Activated CD4-positive, alpha-beta T cell treated with anti-CD3 and anti-CD28 coated beads, Interleukin-2, amount 10 ng/mL, durations not matched to agents 24 days and 14 days (primary cell): Measurements from ENCODE around the gene SAP130. TPM values are rescaled to one million over a fixed set of nuclear protein-coding genes. Genes with fewer than 3 reads are reported as not detected.

Experiments
- DNase-seq: peaks from one replicate; pipeline ENCODE4 v3.0.0; 2022
- H3K27ac Mint-ChIP-seq: one replicate; pipeline ENCODE4 v1.8.0; 2022; ENCODE audit warnings: mild to moderate bottlenecking, mixed read lengths
- H3K27me3 Mint-ChIP-seq: one replicate; pipeline ENCODE4 v1.8.0; 2022; ENCODE audit warnings: mixed read lengths
- H3K36me3 Mint-ChIP-seq: one replicate; pipeline ENCODE4 v1.8.0; 2022; ENCODE audit warnings: low read depth, mild to moderate bottlenecking, mixed read lengths
- H3K4me1 Mint-ChIP-seq: one replicate; pipeline ENCODE4 v1.8.0; 2021; ENCODE audit warnings: mixed read lengths
- H3K4me3 Mint-ChIP-seq: one replicate; pipeline ENCODE4 v1.8.0; 2022; ENCODE audit warnings: mild to moderate bottlenecking, moderate library complexity, mixed read lengths
- H3K9me3 Mint-ChIP-seq: one replicate; pipeline ENCODE4 v1.8.0; 2021; ENCODE audit warnings: mixed read lengths
- intact Hi-C: fragments of 100-400 bp; cut with micrococcal nuclease; formaldehyde crosslinking; loops from one replicate; pipeline ENCODE4 v1.15.1; 2023
- total RNA-seq: library from RNA; stranded (reverse); gene quantifications from 2 replicates; pipeline ENCODE4 v1.2.3, GENCODE V29; 2022

The SAP130 gene
- total RNA-seq, 1 donor from 2014 or later, result 29.8 TPM

DNA sequence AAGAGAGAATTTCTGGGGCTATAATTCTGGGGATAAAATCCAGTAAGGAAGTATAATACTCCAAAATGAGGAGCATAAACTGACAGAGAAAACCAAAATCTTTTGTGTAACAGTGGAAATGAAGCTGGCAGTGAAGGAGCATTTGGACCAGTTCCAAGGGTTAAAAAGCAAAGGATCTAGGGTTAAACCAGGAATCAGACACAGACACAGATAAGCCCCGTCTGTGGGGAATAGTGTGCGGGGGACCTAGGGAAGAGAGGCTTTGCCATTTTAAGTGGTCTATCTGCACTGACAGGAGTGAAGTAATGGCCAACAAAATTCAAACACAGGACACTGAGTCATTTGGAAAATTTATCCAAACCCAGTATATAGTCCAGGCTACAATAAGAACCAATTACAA lies 23.4 kb downstream of the SAP130 start:
- H3K36me3 Mint-ChIP-seq, result peaks cover 57% of the 10 kb centered on the region
- H3K9me3 Mint-ChIP-seq, result no peaks in the 10 kb centered on the region
- H3K4me1 Mint-ChIP-seq, result no peaks in the 10 kb centered on the region
- no peak overlapping the region for H3K4me3 Mint-ChIP-seq
- no peak overlapping the region for H3K27ac Mint-ChIP-seq
- no peak for DNase-seq
- intact Hi-C loops, result no loop called here
- H3K27me3 Mint-ChIP-seq, result no peaks in the 10 kb centered on the region

DNA sequence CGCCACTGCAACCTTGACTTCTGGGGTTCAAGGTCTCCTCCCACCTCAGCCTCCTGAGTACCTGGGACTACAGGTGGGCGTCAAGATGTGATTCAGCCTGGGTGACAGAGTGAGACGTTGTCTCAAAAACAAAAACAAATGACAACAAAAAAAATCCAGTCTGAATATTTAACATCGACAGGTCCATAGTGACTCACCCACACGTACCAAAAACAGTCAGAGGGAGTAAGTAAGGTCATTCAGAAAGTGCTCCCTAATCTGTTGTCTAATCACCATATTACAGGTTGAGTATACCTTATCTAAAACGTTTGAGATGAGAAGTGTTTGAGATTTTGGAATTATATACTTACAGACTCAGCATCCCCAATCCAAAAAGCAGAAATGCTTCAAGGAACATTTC lies 24.4 kb downstream of the SAP130 start:
- no peak for DNase-seq
- no peak overlapping the region for H3K27ac Mint-ChIP-seq
- H3K9me3 Mint-ChIP-seq, result no peaks in the 10 kb centered on the region
- H3K4me1 Mint-ChIP-seq, result no peaks in the 10 kb centered on the region
- intact Hi-C loops, result no loop called here
- peaks cover 55% of the 10 kb centered on the region for H3K36me3 Mint-ChIP-seq
- no peaks in the 10 kb centered on the region for H3K27me3 Mint-ChIP-seq
- H3K4me3 Mint-ChIP-seq, result no peak overlapping the region

DNA sequence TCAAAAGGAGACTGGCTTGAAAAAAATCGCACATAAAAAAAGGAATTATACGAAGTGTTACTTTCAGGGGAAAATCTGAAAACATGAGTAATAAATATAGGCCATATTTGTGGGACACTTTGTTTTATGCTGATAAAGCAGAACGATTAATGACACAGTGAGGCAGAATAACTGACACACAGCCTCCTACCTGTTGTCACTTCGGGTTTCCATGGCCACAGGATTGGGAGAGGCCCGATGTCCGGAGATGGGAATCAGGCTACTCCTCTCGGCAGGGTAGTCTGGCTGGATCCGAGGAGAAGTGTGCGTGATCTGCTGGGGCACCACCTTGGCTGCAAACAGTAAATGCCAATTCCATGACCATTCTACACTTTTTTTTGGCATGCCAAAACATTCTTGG lies 31.7 kb downstream of the SAP130 start:
- Mint-ChIP-seq H3K4me1 (no peaks in the 10 kb centered on the region), H3K36me3 (peaks cover 50% of the 10 kb centered on the region), H3K4me3 (no peak overlapping the region), H3K9me3 (no peaks in the 10 kb centered on the region), H3K27ac (no peak overlapping the region), H3K27me3 (no peaks in the 10 kb centered on the region)
- intact Hi-C loops, result no loop called here
- DNase-seq, result no peak

DNA sequence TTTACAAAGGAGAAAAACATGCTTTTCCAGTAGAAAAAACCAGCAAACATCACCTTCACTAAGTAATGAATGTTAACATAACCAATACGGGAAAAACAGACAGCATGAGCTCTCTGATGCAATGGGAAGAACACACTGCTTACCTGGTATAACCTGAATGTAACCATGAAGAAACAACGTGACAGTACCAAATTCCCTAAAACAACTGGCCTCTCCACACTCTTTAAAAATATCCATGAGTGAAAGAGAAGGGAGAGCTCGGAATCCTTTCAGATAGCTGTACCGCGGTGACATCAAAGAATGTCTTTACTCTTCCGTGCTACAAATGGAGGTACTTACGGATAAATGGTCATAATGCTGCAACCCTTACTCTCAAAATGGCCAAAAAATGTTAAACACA lies 32.1 kb downstream of the SAP130 start:
- Mint-ChIP-seq H3K36me3 (peaks cover 50% of the 10 kb centered on the region), H3K4me1 (no peaks in the 10 kb centered on the region), H3K27ac (no peak overlapping the region), H3K4me3 (no peak overlapping the region), H3K27me3 (no peaks in the 10 kb centered on the region), H3K9me3 (no peaks in the 10 kb centered on the region)
- intact Hi-C loops, result no loop called here
- DNase-seq, result no peak

DNA sequence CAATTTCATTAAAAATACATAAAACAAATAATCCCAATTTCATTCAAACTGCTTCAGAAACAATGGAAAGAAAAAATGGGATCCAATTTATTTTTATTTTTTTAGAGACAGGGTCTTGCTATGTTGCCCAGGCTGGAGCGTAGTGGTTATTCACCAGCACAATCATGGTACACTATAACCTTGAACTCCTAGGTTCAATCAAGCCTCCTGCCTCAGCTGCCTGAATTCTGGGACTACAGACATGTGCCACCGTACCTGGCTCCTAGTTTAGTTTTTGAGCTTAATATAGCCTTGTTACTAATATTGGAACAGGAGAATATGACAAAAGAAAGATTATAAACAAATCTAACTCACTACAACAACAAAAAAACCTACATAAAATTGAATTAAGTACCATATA lies 34.2 kb downstream of the SAP130 start:
- H3K9me3 Mint-ChIP-seq, result no peaks in the 10 kb centered on the region
- peaks cover 44% of the 10 kb centered on the region for H3K36me3 Mint-ChIP-seq
- H3K27me3 Mint-ChIP-seq, result no peaks in the 10 kb centered on the region
- no peak for DNase-seq
- H3K4me1 Mint-ChIP-seq, result no peaks in the 10 kb centered on the region
- intact Hi-C loops, result no loop called here
- H3K4me3 Mint-ChIP-seq, result no peak overlapping the region
- H3K27ac Mint-ChIP-seq, result no peak overlapping the region

DNA sequence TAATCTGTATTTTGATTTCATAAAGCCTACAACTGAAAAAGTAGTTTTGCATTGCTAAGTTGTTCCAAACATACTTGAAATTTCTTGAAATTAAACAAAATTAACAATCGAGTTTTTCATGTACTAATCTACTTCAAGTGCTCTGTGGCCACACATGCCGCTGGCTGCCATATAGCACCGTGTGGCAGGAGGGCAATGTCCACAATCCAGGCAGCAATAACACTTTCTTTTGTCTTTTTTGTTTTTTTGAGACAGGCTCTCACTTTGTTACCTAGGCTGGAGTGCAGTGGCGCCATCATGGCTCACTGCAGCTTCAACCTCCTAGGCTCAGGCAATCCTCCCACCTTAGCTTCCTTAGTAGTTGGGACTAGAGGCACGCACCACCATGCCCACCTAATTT lies 36.1 kb downstream of the SAP130 start:
- no peak for DNase-seq

DNA sequence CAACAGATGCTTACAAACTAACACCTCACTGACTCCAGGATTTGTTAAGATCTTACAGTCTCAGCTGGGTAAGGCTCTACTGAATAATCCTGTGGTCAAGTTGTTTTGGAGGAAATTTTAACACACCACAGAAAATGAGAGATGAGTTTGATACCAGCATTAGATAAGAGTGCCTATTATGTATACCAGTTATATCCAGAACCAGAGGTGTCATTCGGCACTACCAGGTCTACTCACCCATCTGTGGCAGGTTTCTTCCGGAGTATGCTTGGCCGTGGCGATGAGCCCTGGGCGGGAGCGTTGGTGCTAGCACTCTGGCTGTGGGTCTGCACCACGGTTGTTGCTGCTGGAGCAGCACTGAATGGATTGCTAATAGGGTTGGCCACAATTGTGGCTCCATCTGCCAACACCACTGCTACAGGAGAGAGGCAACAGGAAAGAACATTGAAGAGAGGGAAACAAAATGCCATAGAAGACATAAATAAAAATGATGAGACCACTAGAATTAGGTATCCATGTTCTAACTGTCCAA lies 41.2 kb downstream of the SAP130 start:
- Mint-ChIP-seq H3K9me3 (no peaks in the 10 kb centered on the region), H3K4me1 (no peaks in the 10 kb centered on the region), H3K27ac (no peak overlapping the region), H3K4me3 (no peak overlapping the region), H3K36me3 (peaks cover 52% of the 10 kb centered on the region), H3K27me3 (no peaks in the 10 kb centered on the region)
- intact Hi-C loops, result no loop called here
- DNase-seq, result no peak

More for the DNA sequence above, 36.1 kb downstream of the SAP130 start:
- H3K36me3 Mint-ChIP-seq, result peaks cover 40% of the 10 kb centered on the region
- H3K27ac Mint-ChIP-seq, result no peak overlapping the region
- no peaks in the 10 kb centered on the region for H3K27me3 Mint-ChIP-seq
- intact Hi-C loops, result no loop called here
- H3K4me1 Mint-ChIP-seq, result no peaks in the 10 kb centered on the region
- H3K9me3 Mint-ChIP-seq, result no peaks in the 10 kb centered on the region
- H3K4me3 Mint-ChIP-seq, result no peak overlapping the region

DNA sequence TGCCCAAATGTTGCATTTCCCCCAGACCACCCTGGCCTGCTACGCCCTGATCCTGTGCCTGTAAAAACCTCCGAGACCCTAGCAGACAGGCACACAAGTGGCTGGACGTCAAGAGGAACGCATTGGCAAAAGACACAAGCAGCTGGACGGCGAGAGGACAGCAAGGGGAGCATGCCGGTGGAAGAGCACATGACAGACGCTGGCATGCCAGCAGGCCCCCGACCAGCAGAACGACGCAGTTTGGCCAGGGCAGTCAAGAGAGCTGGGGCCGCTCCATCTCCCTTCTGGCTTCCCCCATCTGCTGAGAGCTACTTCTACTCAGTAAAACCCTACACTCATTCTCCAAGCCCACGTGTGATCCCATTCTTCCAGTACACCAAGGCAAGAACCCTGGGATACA lies 42.1 kb downstream of the SAP130 start:
- H3K36me3 Mint-ChIP-seq, result peaks cover 51% of the 10 kb centered on the region
- DNase-seq, result no peak
- no peaks in the 10 kb centered on the region for H3K9me3 Mint-ChIP-seq
- no peak overlapping the region for H3K27ac Mint-ChIP-seq
- no peaks in the 10 kb centered on the region for H3K27me3 Mint-ChIP-seq
- intact Hi-C loops, result no loop called here
- no peaks in the 10 kb centered on the region for H3K4me1 Mint-ChIP-seq
- H3K4me3 Mint-ChIP-seq, result no peak overlapping the region

DNA sequence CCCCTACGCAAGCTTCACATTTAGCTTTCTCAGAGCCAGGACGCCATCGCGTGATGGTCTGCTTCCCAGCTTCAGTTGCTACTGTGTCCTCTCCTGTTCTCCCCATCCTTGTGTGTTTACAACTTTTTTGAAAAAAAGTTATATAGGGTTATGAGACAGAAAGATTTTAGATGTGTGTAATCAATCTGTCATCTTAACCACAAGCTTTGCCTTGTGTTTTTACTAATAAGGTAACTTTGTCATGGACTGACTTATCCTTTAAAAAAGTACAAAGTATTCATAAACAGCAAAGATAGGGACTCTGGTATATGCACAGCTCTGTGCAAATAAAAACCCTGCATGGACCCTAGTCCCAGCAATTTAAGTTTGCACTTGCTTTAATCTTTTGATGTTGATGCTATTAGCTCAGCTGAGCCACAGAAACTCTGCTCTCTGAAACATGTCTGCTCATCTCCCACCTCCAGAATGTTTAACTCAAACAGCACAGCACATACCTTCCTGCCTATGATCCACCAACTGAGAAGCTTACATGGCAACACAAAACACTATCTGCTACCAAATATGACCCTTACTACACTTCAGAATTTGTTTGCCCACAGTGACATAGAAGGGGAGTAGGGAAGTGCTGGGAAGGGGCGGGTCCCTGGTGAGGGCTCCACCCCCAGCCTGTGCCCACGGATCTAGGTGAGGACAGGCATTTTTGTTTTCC lies 42.7 kb downstream of the SAP130 start:
- no peak for DNase-seq
- no peak overlapping the region for H3K27ac Mint-ChIP-seq
- no peaks in the 10 kb centered on the region for H3K27me3 Mint-ChIP-seq
- H3K4me3 Mint-ChIP-seq, result no peak overlapping the region
- H3K9me3 Mint-ChIP-seq, result no peaks in the 10 kb centered on the region
- no peaks in the 10 kb centered on the region for H3K4me1 Mint-ChIP-seq
- intact Hi-C loops, result no loop called here
- H3K36me3 Mint-ChIP-seq, result peaks cover 53% of the 10 kb centered on the region

DNA sequence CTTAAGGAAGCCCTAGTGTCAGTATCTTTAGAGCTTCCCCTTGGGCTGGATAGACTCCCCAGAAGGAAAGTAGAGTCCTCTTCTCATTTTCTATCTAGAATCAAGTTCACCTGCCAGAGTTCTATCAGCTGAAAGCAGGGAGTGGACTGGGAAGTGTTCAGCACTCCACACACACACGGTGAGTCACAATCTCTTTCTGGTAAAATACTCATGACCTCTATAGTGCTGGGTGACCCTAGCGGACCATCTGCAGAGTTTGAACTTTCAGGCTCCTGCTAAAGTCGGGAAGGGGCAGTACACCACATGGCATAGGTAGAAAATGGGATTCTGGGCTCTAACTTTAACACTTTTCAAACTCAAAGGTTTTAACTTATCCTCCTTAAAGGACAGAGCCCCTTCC lies 43.3 kb downstream of the SAP130 start:
- no peaks in the 10 kb centered on the region for H3K27me3 Mint-ChIP-seq
- peaks cover 52% of the 10 kb centered on the region for H3K36me3 Mint-ChIP-seq
- no peaks in the 10 kb centered on the region for H3K9me3 Mint-ChIP-seq
- no peak for DNase-seq
- no peak overlapping the region for H3K4me3 Mint-ChIP-seq
- H3K27ac Mint-ChIP-seq, result no peak overlapping the region
- H3K4me1 Mint-ChIP-seq, result no peaks in the 10 kb centered on the region
- intact Hi-C loops, result no loop called here

DNA sequence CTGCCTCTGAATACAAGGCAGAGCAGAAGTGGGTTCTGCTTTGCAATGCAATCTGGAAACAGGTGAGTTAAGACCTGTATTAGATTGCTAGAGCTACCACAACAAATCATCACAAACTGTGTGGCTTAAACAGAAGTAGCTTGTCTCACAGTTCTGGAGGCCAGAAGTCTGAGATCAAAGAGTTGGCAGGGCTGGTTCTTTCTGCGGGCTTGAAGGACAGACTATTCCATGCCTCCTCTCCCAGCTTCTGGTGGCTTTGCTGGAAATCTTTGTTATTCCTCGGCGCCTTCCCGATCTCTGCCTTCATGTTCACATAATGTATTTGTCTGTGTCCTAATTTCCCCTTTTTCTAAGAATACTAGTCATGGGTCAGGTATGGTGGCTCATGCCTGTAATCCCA lies 58.4 kb downstream of the SAP130 start:
- Mint-ChIP-seq H3K36me3 (peaks cover 47% of the 10 kb centered on the region), H3K27ac (no peak overlapping the region)

DNA sequence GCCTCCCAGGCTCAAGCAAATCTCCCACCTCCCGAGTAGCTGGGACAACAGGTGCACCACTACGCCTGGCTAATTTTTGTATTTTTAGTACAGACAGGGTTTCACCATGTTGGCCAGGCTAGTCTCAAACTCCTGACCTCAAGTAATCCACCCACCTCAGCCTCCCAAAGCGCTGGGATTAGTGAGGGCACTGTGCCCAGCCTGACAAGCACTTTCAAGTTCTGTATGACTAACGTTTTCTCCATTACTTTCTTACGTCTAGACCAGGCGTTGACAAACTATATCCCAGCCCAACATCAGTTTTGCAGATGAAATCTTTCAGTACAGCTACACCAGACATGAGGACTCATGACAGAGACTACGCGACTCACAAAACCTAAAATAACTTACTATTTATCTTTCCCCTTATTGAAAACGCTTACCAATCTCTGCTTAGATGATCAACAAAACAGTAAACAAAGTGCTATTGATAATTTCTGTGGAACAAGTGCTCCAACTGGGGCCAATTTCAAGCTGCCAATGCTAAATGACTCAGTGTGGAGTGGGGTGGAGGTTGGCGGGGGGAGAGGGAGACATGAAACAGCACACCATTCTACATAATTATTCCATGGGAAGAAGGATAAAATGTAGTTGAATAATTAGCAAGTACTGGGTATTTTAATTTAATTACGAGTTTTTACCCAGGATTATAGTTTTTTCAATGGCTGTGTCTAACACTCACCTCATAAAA lies 59.1 kb downstream of the SAP130 start:
- intact Hi-C loops, result no loop called here
- no peaks in the 10 kb centered on the region for H3K27me3 Mint-ChIP-seq
- H3K9me3 Mint-ChIP-seq, result no peaks in the 10 kb centered on the region
- H3K4me1 Mint-ChIP-seq, result peaks cover 2% of the 10 kb centered on the region
- H3K27ac Mint-ChIP-seq, result no peak overlapping the region
- DNase-seq, result no peak
- H3K4me3 Mint-ChIP-seq, result no peak overlapping the region
- peaks cover 44% of the 10 kb centered on the region for H3K36me3 Mint-ChIP-seq

More for the DNA sequence above, 58.4 kb downstream of the SAP130 start:
- DNase-seq, result no peak
- intact Hi-C loops, result no loop called here
- Mint-ChIP-seq H3K4me3 (no peak overlapping the region), H3K9me3 (no peaks in the 10 kb centered on the region), H3K27me3 (no peaks in the 10 kb centered on the region), H3K4me1 (peaks cover 2% of the 10 kb centered on the region)

DNA sequence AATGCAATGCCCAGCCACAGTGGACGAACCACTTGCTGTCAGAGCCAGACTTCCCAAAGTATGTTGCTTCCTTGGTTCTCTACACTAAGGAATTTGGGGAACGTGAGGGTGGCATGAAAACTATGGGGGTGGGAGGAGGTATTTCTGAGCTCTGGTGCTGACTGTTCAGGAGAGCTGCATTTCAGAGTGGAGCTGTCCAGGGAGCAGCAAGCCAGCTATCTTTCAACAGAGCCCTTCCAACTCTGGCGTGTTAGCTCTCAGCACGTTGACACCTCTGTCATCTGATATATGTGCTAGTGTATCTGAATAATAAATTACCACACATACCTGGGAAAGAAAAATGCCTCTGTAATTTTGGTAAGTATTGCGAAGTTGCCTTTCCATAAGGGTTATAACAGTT lies 66.1 kb downstream of the SAP130 start:
- Mint-ChIP-seq H3K27ac (no peak overlapping the region), H3K36me3 (peaks cover 39% of the 10 kb centered on the region), H3K9me3 (no peaks in the 10 kb centered on the region), H3K4me3 (no peak overlapping the region), H3K27me3 (no peaks in the 10 kb centered on the region), H3K4me1 (no peaks in the 10 kb centered on the region)
- DNase-seq, result no peak
- intact Hi-C loops, result no loop called here

DNA sequence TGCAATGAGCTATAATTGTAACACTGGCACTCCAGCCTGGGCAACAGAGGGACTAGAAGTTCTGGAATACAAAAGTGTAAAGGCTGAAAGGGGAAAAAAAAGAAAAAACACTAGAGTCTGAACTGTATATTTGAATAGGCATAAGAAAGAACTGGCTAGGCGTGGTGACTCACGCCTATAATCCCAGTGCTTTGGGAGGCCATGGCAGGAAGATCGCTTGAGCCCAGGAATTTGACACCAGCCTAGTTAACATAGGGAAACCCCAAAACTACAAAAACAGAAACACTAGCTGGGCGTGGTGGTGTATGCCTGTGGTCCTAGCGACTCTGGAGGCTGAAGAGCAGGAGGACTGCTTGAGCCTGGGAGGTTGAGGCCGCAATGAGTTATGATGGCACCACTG lies 70.6 kb downstream of the SAP130 start:
- Mint-ChIP-seq H3K36me3 (peaks cover 24% of the 10 kb centered on the region), H3K27ac (no peak overlapping the region), H3K27me3 (no peaks in the 10 kb centered on the region), H3K4me3 (no peak overlapping the region), H3K4me1 (no peaks in the 10 kb centered on the region), H3K9me3 (no peaks in the 10 kb centered on the region)
- DNase-seq, result no peak
- intact Hi-C loops, result no loop called here
